Activated CD8-positive, alpha-beta memory T cell treated with anti-CD3 and anti-CD28 coated beads, Interleukin-2, amount 50 U/mL, for 24 hours (primary cell): ENCODE measurements around the gene SLC12A4.
"Not testable (repeated sequence)": the region's sequence is repeated elsewhere in the genome, so short reads cannot be mapped to it uniquely, and the experiment has no call there.

Experiments used
- DNase-seq: peaks from one replicate; pipeline ENCODE4 v3.0.0-alpha.2; 2020; ENCODE audit errors: extremely low read depth

SLC12A4 gene

GRCh38 chr16:67941469-67942199, 26.8 kb downstream of the SLC12A4 start:
- DNase-seq: no peak

DNA sequence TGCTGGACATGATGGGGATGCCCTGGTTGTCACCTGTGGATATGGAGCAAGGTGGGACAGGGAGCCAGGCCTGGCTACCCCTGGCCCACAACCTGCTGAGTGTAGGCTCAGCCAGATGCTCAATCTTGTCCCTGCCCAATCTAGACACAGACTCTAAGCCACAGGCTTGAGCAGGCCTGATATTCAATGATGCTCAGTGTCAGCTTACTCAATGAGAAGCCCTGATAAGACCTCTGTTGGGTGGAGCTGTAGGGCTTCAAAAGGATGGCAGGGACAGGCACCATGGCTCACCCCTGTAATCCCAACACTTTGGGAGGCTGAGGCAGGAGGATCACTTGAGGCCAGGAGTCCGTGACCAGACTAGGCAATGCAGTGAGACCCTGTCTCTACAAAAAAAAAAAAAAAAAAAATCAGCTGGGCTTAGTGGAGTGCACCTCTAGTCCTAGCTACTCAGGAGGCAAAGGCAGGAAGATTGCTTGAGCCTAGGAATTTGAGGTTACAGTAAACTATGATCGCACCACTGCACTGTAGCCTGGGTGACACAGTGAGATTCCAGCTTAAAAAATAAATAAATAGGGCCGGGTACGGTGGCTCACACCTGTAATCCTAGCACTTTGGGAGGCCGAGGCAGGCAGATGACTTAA, 27.9 kb downstream of the SLC12A4 start:
- no peak for DNase-seq

- no peak for DNase-seq
Measured at GRCh38 chr16:67939507-67940445, 28.7 kb downstream of the SLC12A4 start.

DNA sequence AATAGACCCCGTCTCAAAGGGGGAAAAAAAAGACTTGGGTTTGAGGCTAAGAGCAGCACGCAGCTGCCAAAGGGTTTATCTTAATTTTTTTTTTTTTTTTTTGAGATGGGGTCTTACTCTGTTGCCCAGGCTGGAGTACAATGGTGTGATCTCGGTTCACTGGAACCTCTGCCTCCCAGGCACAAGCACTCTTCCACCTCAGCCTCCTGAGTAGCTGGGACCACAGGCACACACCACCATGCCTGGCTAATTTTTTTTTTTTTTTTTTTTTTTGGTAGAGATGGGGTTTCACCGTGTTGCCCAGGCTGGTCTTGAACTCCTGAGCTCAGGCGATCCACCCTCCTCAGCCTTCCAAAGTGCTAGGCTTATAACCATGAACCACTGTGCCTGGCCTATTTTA, 30.7 kb downstream of the SLC12A4 start:
- not testable (repeated sequence) for DNase-seq

- DNase-seq: peak; percentile 51
Measured at GRCh38 chr16:67936880-67937605, 31.4 kb downstream of the SLC12A4 start.

- DNase-seq: no peak
Measured at GRCh38 chr16:67936124-67936879, 32.1 kb downstream of the SLC12A4 start, which contains the start of gene PSMB10. Gene PSMB10, minus strand, starts transcription at chr16:67936850. Its CDS starts 101 bp downstream, at chr16:67936749.

DNA sequence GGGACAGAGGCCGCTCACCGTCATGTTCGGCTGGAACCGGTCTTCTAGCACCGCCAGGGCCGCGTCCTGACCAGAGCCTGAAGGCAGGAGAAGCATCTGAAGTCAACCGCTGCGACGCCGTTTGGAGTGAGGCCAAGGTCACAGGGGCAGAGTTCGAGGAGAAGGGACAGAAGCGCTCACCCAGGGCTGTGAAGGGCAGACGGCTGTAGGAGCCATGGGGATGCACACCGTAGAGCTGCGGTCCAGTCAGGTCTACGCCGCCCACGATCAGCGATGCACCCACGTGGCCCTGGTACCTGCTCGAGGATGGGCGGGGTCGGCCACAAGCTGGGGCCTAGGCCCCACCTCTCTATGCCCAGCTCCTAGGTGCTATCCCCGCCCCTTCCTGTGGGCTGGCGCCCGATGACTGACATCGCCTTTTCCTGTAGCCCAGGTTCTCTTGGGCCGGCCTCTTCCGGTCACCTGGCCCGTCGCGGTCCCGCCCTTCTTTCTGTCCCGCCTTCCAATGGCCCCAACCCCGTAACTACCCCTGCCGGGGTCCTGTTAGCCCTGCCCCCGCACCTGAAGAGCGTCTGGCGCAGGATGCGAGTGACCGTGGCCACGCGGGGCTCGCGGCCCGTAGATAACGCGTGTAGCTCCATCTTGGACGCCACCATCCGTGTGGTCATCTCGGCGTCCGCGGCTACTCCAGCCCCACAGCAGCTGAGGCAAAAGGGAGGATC, 32.9 kb downstream of the SLC12A4 start:
- DNase-seq: peak; percentile 93

DNA sequence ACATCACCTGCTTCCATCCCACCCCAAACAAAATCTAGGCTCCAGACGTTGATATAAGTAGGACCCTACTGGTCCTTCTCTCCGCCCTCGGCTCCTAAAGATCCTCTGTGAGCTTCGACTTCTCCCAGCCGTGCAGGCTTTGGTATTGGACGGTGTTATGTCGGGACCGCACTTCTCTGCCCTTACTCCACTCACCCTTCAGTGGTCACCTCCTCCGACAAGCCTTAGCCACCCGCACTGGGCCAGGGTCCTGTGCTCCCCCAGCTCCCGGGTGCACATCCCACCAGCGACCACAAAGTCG, 33.4 kb downstream of the SLC12A4 start:
- DNase-seq: no peak

- DNase-seq: no peak
Measured at GRCh38 chr16:67934306-67935100, 33.9 kb downstream of the SLC12A4 start.

DNA sequence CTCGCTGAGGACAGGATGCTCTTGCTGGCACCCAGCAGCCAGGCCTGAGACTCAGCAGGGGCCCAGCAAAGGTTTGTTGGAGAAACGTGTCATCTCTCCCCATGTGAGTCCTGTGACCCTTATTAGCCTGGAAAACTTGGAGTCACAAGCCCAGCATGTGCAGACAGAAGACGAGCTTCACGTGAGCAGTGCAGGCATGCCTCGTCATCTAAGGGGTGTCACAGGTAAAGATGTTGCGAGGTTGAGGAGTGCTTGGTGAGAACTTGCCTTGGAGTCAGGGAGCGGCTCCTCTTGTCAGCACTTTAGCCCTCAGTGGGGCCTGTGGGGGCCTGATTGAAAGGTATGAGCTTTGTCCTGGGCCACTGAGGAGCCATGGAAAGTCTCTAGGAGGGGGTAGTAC, 34.6 kb downstream of the SLC12A4 start:
- DNase-seq: no peak

- DNase-seq: no peak
Measured at GRCh38 chr16:67932462-67932840, 36.0 kb downstream of the SLC12A4 start.

- DNase-seq: no peak
Measured at GRCh38 chr16:67931712-67932461, 36.5 kb downstream of the SLC12A4 start, which contains the start of gene CTRL. Gene CTRL, minus strand, starts transcription at chr16:67931862. Its CDS starts 10 bp downstream, at chr16:67931852.

DNA sequence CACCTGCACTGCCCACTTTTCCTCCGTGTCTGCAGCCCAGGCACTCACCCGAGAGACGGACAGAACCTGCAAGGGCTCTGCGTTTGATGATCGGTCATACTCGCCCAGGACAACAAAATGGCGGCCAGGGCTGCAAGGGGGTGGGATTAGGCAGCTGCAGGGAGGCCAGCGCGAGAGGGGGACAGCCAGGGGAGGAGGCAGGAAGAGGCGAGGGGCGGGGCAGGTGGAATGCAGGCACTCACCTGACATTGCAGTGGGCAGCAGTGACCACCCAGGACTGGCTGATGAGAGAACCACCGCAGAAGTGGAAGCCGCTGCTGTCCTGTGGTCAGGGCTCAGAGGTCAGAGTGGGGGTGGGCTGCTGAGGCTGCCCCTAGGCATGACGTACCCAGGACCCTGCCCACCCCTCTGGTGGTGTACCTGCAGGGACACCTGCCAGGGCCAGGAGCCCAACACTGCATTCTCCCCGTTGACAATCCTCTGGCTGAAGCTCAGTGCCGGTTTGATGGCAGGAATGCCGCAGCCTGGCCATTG, 37.7 kb downstream of the SLC12A4 start:
- no peak for DNase-seq

- no peak for DNase-seq
Measured at GRCh38 chr16:67930191-67930590, 38.2 kb downstream of the SLC12A4 start.

DNA sequence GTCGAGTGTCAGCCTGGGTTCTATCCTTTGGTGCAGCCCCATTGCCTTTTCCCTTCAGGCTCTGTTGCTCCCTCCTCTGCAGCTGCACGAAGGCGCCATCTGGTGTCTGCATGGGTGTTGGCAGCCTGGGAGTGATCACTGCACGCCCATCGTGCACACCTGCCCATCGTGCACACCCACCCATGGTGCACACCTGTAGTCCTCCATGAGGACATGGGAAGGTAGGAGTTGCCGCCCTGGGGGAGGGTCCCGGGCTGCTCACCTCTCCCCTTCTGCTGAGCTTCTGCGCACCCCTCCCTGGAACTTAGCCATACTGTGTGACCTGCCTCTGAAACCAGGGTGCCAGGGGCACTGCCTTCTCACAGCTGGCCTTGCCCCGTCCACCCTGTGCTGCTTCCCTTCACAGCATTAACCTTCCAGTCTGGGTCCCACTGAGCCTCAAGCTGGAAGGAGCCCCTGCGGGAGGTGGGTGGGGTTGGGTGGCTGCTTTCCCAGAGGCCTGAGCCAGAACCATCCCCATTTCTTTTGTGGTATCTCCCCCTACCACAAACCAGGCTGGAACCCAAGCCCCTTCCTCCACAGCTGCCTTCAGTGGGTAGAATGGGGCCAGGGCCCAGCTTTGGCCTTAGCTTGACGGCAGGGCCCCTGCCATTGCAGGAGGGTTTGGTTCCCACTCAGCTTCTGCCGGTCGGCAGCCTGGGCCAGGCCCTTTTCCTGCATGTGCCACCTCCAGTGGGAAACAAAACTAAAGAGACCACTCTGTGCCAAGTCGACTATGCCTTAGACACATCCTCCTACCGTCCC, 39.7 kb downstream of the SLC12A4 start:
- peak; percentile 48 for DNase-seq

GRCh38 chr16:67928147-67928546, 40.3 kb downstream of the SLC12A4 start:
- no peak for DNase-seq

DNA sequence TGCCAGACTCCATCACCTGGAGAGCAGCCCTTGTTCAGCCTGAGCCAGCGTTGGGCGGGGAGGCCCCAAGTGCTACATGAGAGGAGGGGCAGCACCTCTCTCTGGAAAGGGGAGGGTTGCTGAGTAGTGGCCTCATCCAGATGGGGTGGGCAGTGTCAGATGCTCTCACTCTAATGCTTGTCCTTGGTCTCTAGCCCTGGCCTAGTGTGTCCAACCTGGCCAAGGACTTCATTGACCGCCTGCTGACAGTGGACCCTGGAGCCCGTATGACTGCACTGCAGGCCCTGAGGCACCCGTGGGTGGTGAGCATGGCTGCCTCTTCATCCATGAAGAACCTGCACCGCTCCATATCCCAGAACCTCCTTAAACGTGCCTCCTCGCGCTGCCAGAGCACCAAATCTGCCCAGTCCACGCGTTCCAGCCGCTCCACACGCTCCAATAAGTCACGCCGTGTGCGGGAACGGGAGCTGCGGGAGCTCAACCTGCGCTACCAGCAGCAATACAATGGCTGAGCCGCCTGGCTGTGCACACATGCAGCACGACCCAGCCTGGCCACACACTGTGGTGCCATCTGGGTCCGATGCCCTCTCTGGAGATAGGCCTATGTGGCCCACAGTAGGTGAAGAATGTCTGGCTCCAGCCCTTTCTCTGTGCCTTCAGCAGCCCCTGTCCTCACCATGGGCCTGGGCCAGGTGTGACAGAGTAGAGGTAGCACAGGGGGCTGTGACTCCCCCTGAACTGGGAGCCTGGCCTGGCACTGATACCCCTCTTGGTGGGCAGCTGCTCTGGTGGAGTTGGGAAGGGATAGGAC, 41.1 kb downstream of the SLC12A4 start:
- DNase-seq: no peak
